Measurements from ENCODE around the gene PERP.

Gene PERP

DNA sequence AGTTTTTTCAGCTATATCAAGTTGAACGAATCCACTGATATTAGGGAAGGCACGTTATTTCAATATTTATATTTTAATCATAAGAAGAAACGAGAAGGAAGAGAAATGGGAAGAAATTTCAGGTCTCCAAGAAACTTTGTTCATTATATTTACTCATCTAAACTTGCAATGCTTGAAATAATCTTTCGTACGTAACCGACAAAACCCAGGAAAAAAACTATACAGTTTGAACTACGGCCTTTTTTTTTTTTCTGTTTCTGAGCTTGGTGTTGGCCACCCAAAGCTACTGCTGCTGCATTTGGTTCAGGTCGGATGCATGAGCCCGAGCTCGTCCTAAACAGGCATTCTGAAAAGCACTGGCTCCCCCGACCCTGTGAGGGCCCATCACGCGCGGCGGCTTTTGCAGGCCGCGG, 548 bp downstream of the PERP start:
- peak overlapping the region; percentile 73 for H3K4me3 ChIP-seq (ENCODE audit: low read depth, low read length)
- H3K79me2 ChIP-seq = no peaks in the 10 kb centered on the region
- no peak for TF ChIP-seq CTCF (IDR thresholded peaks at IDR 0.05)
- no peaks in the 10 kb centered on the region for H3K27me3 ChIP-seq (ENCODE audit: control insufficient read depth, insufficient read depth, low read length)
- peak overlapping the region; percentile 89 for H3K9ac ChIP-seq
- H3K36me3 ChIP-seq (ENCODE audit: control insufficient read depth, insufficient read depth, low read length) = no peaks in the 10 kb centered on the region
- peak overlapping the region; percentile 92 for H2AFZ ChIP-seq
- H3K9me3 ChIP-seq (ENCODE audit: control insufficient read depth, low read length) = no peaks in the 10 kb centered on the region
- H3K4me2 ChIP-seq (ENCODE audit: low read length) = peak overlapping the region; percentile 97
- peaks cover 5% of the 10 kb centered on the region for H3K4me1 ChIP-seq
- H3K27ac ChIP-seq = peak overlapping the region; percentile 80

DNA sequence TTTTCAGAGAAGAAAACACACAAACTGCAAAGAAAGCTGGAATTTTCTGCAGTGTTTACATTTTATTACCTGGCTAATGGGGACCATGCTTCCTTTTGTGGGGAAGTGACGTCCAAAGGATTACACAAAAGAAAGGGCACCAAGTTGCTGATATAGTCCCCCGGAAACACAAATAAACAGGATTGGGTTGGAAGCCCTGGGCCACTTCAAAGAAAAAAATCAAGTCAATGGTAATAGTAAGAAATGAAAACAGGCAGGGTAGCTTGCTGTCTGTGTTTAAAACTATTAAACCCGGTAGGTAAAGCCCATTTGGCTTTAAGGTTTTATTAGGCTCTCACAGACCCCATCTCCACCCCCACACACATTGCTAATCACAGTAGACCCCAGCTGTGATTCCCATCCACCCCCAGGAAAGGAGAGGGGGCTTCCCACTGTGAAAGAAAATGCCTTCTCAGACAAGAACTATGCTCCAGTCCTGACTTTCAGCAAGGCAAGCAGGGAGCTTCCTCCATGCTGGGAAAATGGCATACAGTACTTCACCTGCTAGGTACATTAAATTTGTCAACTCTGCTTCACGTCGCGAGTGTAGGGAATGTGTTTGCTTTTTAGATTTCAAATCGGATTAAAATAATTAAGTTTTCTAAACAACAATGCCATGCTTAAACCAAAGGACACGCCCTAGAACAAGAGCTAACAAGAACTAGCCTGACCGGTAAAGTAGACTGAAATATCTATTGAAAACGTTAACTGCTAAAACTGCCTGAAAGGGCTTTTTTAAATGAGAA, 1.1 kb downstream of the PERP start:
- Histone ChIP-seq H3K36me3 (ENCODE audit: control insufficient read depth, insufficient read depth, low read length) (no peaks in the 10 kb centered on the region), H3K9me3 (ENCODE audit: control insufficient read depth, low read length) (no peaks in the 10 kb centered on the region), H3K4me3 (ENCODE audit: low read depth, low read length) (peak overlapping the region; percentile 73), H3K79me2 (no peaks in the 10 kb centered on the region), H2AFZ (peak overlapping the region; percentile 92), H3K27ac (peak overlapping the region; percentile 80), H3K9ac (no peak overlapping the region), H3K27me3 (ENCODE audit: control insufficient read depth, insufficient read depth, low read length) (no peaks in the 10 kb centered on the region), H3K4me1 (peaks cover 5% of the 10 kb centered on the region), H3K4me2 (ENCODE audit: low read length) (peak overlapping the region; percentile 97)
- TF ChIP-seq CTCF (IDR thresholded peaks at IDR 0.05) = no peak

- Histone ChIP-seq H3K9ac (no peak overlapping the region), H3K9me3 (ENCODE audit: control insufficient read depth, low read length) (no peaks in the 10 kb centered on the region), H3K27ac (no peak overlapping the region), H3K27me3 (ENCODE audit: control insufficient read depth, insufficient read depth, low read length) (no peaks in the 10 kb centered on the region), H2AFZ (peak overlapping the region; percentile 92), H3K36me3 (ENCODE audit: control insufficient read depth, insufficient read depth, low read length) (no peaks in the 10 kb centered on the region), H3K79me2 (no peaks in the 10 kb centered on the region), H3K4me2 (ENCODE audit: low read length) (peak overlapping the region; percentile 97), H3K4me1 (peaks cover 5% of the 10 kb centered on the region), H3K4me3 (ENCODE audit: low read depth, low read length) (peak overlapping the region; percentile 73)
- TF ChIP-seq CTCF (IDR thresholded peaks at IDR 0.05) = no peak
Measured at GRCh38 chr6:138105446-138105845, 1.8 kb downstream of the PERP start.

DNA sequence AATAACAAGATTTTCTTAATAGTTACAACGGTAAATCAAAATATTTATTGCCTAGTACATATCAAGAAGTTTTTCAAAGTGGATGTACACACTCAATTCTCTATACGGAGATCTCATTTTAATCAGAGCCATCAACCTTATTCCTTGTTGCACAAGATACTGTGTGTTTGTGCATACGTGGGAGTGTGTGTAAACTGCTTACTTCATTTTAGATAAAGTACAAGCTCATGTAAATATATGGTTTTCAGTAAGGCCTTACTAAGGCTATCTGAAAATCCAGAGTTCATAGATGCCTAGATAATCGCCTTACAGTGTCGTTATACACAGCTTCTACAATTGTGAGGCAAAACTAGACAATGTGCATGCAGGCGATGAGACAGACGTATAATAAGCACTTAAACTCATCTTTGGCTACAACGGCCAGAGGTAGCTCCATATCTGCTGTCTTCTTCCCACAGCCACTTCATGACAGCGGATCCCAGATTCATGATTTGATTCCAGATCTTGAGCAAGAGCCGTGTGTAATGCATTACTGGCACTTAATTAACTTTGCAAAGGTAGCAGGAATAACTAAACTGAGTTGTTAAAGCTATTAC, 2.5 kb downstream of the PERP start:
- no peak overlapping the region for H3K9ac ChIP-seq
- H3K4me2 ChIP-seq (ENCODE audit: low read length) = no peak overlapping the region
- no peak overlapping the region for H3K27ac ChIP-seq
- H3K4me1 ChIP-seq = peaks cover 5% of the 10 kb centered on the region
- H3K79me2 ChIP-seq = no peaks in the 10 kb centered on the region
- no peak overlapping the region for H3K4me3 ChIP-seq (ENCODE audit: low read depth, low read length)
- no peaks in the 10 kb centered on the region for H3K27me3 ChIP-seq (ENCODE audit: control insufficient read depth, insufficient read depth, low read length)
- no peak overlapping the region for H2AFZ ChIP-seq
- H3K36me3 ChIP-seq (ENCODE audit: control insufficient read depth, insufficient read depth, low read length) = no peaks in the 10 kb centered on the region
- TF ChIP-seq CTCF (IDR thresholded peaks at IDR 0.05) = no peak
- no peaks in the 10 kb centered on the region for H3K9me3 ChIP-seq (ENCODE audit: control insufficient read depth, low read length)
